Measurements from ENCODE around the gene FHOD1. TPM values are rescaled to one million over a fixed set of nuclear protein-coding genes. Genes with fewer than 3 reads are reported as not detected.
A peak's percentile ranks its signal among the peaks of the same experiment; 100 is the strongest.

FHOD1 gene
- total and polyA plus RNA-seq, 2 of the 13 experiments (the other 11 are each of a cell fraction or from before 2014, with no cell fraction given), result 20.0 to 20.8 TPM

GRCh38 chr16:67226804-67227566 is 20.3 kb downstream of the FHOD1 start, which contains the start of gene TMEM208 (continued):
- TF ChIP-seq, protein P1, sequence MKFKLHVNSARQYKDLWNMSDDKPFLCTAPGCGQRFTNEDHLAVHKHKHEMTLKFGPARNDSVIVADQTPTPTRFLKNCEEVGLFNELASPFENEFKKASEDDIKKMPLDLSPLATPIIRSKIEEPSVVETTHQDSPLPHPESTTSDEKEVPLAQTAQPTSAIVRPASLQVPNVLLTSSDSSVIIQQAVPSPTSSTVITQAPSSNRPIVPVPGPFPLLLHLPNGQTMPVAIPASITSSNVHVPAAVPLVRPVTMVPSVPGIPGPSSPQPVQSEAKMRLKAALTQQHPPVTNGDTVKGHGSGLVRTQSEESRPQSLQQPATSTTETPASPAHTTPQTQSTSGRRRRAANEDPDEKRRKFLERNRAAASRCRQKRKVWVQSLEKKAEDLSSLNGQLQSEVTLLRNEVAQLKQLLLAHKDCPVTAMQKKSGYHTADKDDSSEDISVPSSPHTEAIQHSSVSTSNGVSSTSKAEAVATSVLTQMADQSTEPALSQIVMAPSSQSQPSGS (CRISPR knock-in tag; IDR thresholded peaks at IDR 0.05), result peak; percentile 95
- TF ChIP-seq MYC (CRISPR knock-in tag; IDR thresholded peaks at IDR 0.05; ENCODE audit: borderline replicate concordance) (peak; percentile 79; the same call in 1 of the 2 replicates), XRCC5 (optimal IDR thresholded peaks at IDR 0.05; ENCODE audit: low read length) (peak; percentile 97), CHCHD3 (CRISPR knock-in tag; IDR thresholded peaks at IDR 0.05) (0 out of 2 replicates have a peak, but pooled peaks have one; percentile 5), MAZ (IDR thresholded peaks at IDR 0.05; ENCODE audit: borderline replicate concordance, low read depth, low read length) (peak; percentile 99), MAZ (CRISPR knock-in tag; IDR thresholded peaks at IDR 0.05; ENCODE audit: low read depth) (peak; percentile 85), WIZ (CRISPR knock-in tag; IDR thresholded peaks at IDR 0.05) (no peak), REPIN1 (CRISPR knock-in tag; IDR thresholded peaks at IDR 0.05; ENCODE audit: borderline replicate concordance, low read depth) (peak; percentile 97), ZNF557 (CRISPR knock-in tag; IDR thresholded peaks at IDR 0.05) (0 out of 2 replicates have a peak, but pooled peaks have one; percentile 73), ISX (CRISPR knock-in tag; conservative IDR thresholded peaks at IDR 0.05) (no peak), HMG20A (CRISPR knock-in tag; IDR thresholded peaks at IDR 0.05; ENCODE audit: borderline replicate concordance) (no peak), ZNF761 (CRISPR knock-in tag; conservative IDR thresholded peaks at IDR 0.05) (peak; percentile 49; the same call in 1 of the 2 replicates), NRL (CRISPR knock-in tag; IDR thresholded peaks at IDR 0.05; ENCODE audit: borderline replicate concordance) (0 out of 2 replicates have a peak, but pooled peaks have one; percentile 33), RXRA (CRISPR knock-in tag; IDR thresholded peaks at IDR 0.05) (peak; percentile 89), SPEN (CRISPR knock-in tag; IDR thresholded peaks at IDR 0.05; ENCODE audit: low read depth) (peak; percentile 99), ZNF230 (CRISPR knock-in tag; IDR thresholded peaks at IDR 0.05) (peak; percentile 36; the same call in 1 of the 2 replicates), TMF1 (CRISPR knock-in tag; IDR thresholded peaks at IDR 0.05; ENCODE audit: low read depth) (no peak), ZNF253 (CRISPR knock-in tag; IDR thresholded peaks at IDR 0.05; ENCODE audit: borderline replicate concordance) (no peak), ZNF549 (CRISPR knock-in tag; IDR thresholded peaks at IDR 0.05) (peak; percentile 74; the same call in 1 of the 2 replicates), BATF2 (CRISPR knock-in tag; IDR thresholded peaks at IDR 0.05) (0 out of 2 replicates have a peak, but pooled peaks have one; percentile 51), FOXP4 (CRISPR knock-in tag; IDR thresholded peaks at IDR 0.05) (peak; percentile 82), KDM4B (CRISPR knock-in tag; IDR thresholded peaks at IDR 0.05) (peak; percentile 89; the same call in 1 of the 2 replicates)
